Liver (tissue), 3 donors: ENCODE data around the gene NPR2.
A peak's percentile ranks its signal among the peaks of the same experiment; 100 is the strongest.

Source experiments
- ATF3 ChIP-seq: IDR thresholded peaks from 2 replicates; pipeline ENCODE4 v1.6.1; 2016; ENCODE audit warnings: antibody characterized with exemption
- CTCF ChIP-seq: fragments of 150-350 bp; IDR thresholded peaks from 2 replicates; pipeline ENCODE4 v1.5.1; 2017; ENCODE audit warnings: improper control_type of control experiment, low read depth, low read length; ENCODE audit not compliant: missing input control
- EGR1 ChIP-seq, 2 donors: IDR thresholded peaks; 2 replicates each; pipeline ENCODE4 v1.6.1; 2016 to 2018; ENCODE audit warnings: antibody characterized with exemption in 2 of 2, low read depth in 2 of 2
- RAD21 ChIP-seq, 2 donors: IDR thresholded peaks; 2 replicates each; pipeline ENCODE4 v1.6.1; 2016; ENCODE audit warnings: antibody characterized with exemption in 2 of 2, mild to moderate bottlenecking in 2 of 2
- SP1 ChIP-seq: IDR thresholded peaks from 2 replicates; pipeline ENCODE4 v1.6.1; 2018; ENCODE audit warnings: antibody characterized with exemption, mild to moderate bottlenecking
- TAF1 ChIP-seq: conservative IDR thresholded peaks from 2 replicates; pipeline ENCODE4 v1.6.1; 2016; ENCODE audit warnings: antibody characterized with exemption, mild to moderate bottlenecking
- donor health status: healthy.
- donor health status: healthy.

GRCh38 chr9:35812025-35812602, 20.7 kb downstream of the NPR2 start, which contains the start of gene SPAG8:
- TF ChIP-seq CTCF: no peak
- TF ChIP-seq ATF3: no peak
- peak in 1 of 2 donors; percentile 30 for TF ChIP-seq RAD21 (IDR thresholded peaks at IDR 0.05)
- no peak for TF ChIP-seq TAF1
- peak; percentile 61 for TF ChIP-seq SP1
- no peak for TF ChIP-seq EGR1 (IDR thresholded peaks at IDR 0.05; ENCODE audit: low read depth in 2 of 2)
